Measurements from ENCODE around the gene COPA. TPM values are rescaled to one million over a fixed set of nuclear protein-coding genes. Genes with fewer than 3 reads are reported as not detected.

Gene COPA
- total RNA-seq, 1 donor, result 220 TPM

- no peak overlapping the region for H3K4me3 ChIP-seq (ENCODE audit: low read depth, low read length)
- TF ChIP-seq CTCF (IDR thresholded peaks at IDR 0.05; ENCODE audit: insufficient read depth, low read length), result no peak
- DNase-seq (ENCODE audit: low read depth), result no peak
Observed at GRCh38 chr1:160367516-160367900, 24.5 kb upstream of the COPA start.

GRCh38 chr1:160366731-160367515 lies 23.9 kb upstream of the COPA start, which contains the start of gene NHLH1:
Gene NHLH1, plus strand, starts transcription at chr1:160367071. Its CDS starts 3,661 bp downstream, at chr1:160370732.
- no peak within 1 kb of the TSS for H3K4me3 ChIP-seq (ENCODE audit: low read depth, low read length)
- no peak for TF ChIP-seq CTCF (IDR thresholded peaks at IDR 0.05; ENCODE audit: insufficient read depth, low read length)
- DNase-seq (ENCODE audit: low read depth), result no peak

- no peak for TF ChIP-seq CTCF (IDR thresholded peaks at IDR 0.05; ENCODE audit: insufficient read depth, low read length)
- no peak for DNase-seq (ENCODE audit: low read depth)
- H3K4me3 ChIP-seq (ENCODE audit: low read depth, low read length), result no peak overlapping the region
Observed at GRCh38 chr1:160365325-160365724, 22.3 kb upstream of the COPA start.

- no peak for DNase-seq (ENCODE audit: low read depth)
- no peak for TF ChIP-seq CTCF (IDR thresholded peaks at IDR 0.05; ENCODE audit: insufficient read depth, low read length)
- no peak overlapping the region for H3K4me3 ChIP-seq (ENCODE audit: low read depth, low read length)
Observed at GRCh38 chr1:160363951-160364735, 21.1 kb upstream of the COPA start.

DNA sequence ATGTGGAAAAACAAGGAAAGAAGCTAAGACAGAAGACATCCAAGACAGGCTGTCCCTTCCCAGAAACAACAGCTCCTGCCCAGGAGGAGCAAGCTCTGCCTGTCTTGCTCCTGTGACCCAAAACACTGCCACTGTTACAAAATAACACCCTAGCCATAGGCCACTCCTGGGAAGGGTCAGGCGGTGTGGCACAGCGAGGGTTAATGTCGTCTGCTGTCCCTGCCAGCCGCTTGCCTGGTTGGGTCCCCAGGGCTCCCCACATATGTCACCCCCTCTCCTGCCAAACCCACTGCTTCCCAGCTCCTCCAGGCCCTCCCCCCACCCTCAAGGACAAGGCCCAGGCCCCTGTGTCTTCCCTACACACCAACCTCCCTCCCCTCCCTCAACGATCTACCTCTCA lies 20.0 kb upstream of the COPA start:
- no peak for TF ChIP-seq CTCF (IDR thresholded peaks at IDR 0.05; ENCODE audit: insufficient read depth, low read length)
- no peak for DNase-seq (ENCODE audit: low read depth)
- no peak overlapping the region for H3K4me3 ChIP-seq (ENCODE audit: low read depth, low read length)

DNA sequence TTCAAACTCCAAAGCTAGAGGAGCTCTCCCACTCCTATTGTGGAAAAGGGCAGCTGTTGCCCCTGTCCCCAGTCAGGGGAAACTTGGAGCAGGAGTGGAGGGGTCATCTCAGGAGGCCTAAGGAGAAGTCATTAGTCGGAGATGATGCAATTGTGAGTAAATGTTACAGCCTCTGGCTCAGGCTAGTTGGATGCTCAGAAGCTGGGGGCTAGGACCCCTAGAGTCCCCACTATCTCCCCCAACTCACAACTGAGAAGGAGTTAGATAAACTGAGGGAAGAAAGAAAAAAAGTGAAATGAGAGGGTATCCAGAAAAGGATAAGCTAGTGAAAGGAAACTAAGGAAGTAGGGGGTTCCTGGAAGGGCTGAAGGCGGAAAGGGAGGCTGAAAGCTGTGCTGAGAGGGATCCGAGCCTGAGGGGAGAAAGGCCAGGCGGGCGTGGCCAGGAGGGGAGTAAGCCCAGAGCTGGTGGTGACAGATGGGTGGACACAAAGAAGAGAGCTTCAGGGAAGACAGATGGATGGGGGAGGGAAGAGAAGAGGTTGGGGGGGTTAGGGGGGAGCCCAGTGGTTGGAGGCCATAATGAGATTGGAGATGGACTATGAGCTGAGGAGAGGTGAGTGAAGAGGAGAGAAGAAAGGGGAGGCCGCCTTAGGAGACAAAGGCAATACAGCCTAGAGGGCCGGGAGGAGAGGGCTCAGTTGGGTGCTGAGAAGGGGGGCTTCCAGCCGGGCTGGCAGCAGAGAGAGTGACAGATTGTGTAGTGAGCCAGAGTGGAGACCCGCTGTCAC lies 19.3 kb upstream of the COPA start:
- DNase-seq (ENCODE audit: low read depth), result peak; percentile 25
- H3K4me3 ChIP-seq (ENCODE audit: low read depth, low read length), result no peak overlapping the region
- no peak for TF ChIP-seq CTCF (IDR thresholded peaks at IDR 0.05; ENCODE audit: insufficient read depth, low read length)
